GM23338 (cell line): Measurements from ENCODE around the gene AMTN. TPM values are rescaled to one million over a fixed set of nuclear protein-coding genes. Genes with fewer than 3 reads are reported as not detected.

Source experiments
- CREB1 ChIP-seq: fragments of 250-450 bp; sonication (Bioruptor Pico); IDR thresholded peaks from 2 replicates; pipeline ENCODE4 v1.5.0; 2020; ENCODE audit warnings: low read depth, mild to moderate bottlenecking, moderate library complexity
- ETS1 ChIP-seq: IDR thresholded peaks from 2 replicates; pipeline ENCODE4 v1.6.1; 2016; ENCODE audit warnings: antibody characterized with exemption
- EZH2 ChIP-seq: fragments of 200-600 bp; sonication (generic); IDR thresholded peaks from one replicate; pipeline ENCODE4 v1.8.0; 2017; ENCODE audit warnings: antibody characterized with exemption, mild to moderate bottlenecking, low read depth; ENCODE audit not compliant: unreplicated experiment
- EZH2phosphoT487 ChIP-seq: fragments of 200-600 bp; sonication (generic); IDR thresholded peaks from one replicate; pipeline ENCODE4 v1.8.1; 2018; ENCODE audit warnings: antibody characterized with exemption; ENCODE audit not compliant: unreplicated experiment
- JUNB ChIP-seq: IDR thresholded peaks from one replicate; pipeline ENCODE4 v1.6.1; 2016; ENCODE audit warnings: antibody characterized with exemption; ENCODE audit not compliant: unreplicated experiment
- NANOG ChIP-seq: IDR thresholded peaks from 2 replicates; pipeline ENCODE4 v1.6.1; 2016; ENCODE audit warnings: antibody characterized with exemption, borderline replicate concordance
- POLR2AphosphoS5 ChIP-seq: IDR thresholded peaks from 2 replicates; pipeline ENCODE4 v1.6.1; 2016; ENCODE audit warnings: antibody characterized with exemption, low read depth
- STAT1 ChIP-seq: IDR thresholded peaks from one replicate; pipeline ENCODE4 v1.6.1; 2016; ENCODE audit warnings: antibody characterized with exemption; ENCODE audit not compliant: unreplicated experiment
- ZNF114 ChIP-seq: fragments of 250-450 bp; sonication (Bioruptor Pico); IDR thresholded peaks from 2 replicates; pipeline ENCODE4 v1.5.0; 2020; ENCODE audit warnings: mild to moderate bottlenecking, moderate library complexity
- polyA plus RNA-seq: library from polyadenylated mRNA; unstranded; fragments of >200 nt; fragmentation: Nextera tagmentation; extraction: Ambion mirVana; gene quantifications from 2 replicates; pipeline ENCODE4 v1.2.1, GENCODE V29; 2016
- total RNA-seq: library from RNA; depleted of rRNA; stranded (reverse); fragments of >200 nt; shearing (Covaris generic); gene quantifications from 2 replicates; pipeline ENCODE4 v1.2.3, GENCODE V29; 2014
- TF ChIP-seq, protein P1 (sequence below): fragments of 250-450 bp; sonication (Bioruptor Pico); IDR thresholded peaks from 2 replicates; pipeline ENCODE4 v1.5.0; 2020; ENCODE audit warnings: mild to moderate bottlenecking, moderate library complexity
- TF ChIP-seq, protein P2 (sequence below): IDR thresholded peaks from one replicate; pipeline ENCODE4 v1.6.1; 2018; ENCODE audit warnings: antibody characterized with exemption; ENCODE audit not compliant: unreplicated experiment

Gene AMTN
- total and polyA plus RNA-seq, 2 experiments from 2014 or later, result not detected

DNA sequence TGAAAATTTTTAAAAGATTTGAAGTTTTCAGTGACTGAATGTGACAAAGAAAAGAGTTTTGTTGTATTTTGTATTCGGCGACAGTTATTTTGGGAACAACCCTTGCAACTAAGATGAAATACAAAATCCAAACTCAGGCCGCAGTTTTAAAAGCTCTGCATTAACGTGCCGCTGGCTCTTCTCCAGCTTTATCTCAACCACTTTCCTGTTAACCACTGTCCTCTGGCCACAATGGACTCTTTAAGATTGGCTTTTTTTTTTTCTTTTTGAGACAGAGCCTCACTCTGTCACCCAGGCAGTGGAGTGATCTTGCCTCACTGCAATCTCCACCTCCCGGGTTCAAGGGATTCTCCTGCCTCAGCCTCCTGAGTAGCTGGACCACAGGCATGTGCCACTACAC lies 22.1 kb upstream of the AMTN start (continued):
- TF ChIP-seq, protein P1, sequence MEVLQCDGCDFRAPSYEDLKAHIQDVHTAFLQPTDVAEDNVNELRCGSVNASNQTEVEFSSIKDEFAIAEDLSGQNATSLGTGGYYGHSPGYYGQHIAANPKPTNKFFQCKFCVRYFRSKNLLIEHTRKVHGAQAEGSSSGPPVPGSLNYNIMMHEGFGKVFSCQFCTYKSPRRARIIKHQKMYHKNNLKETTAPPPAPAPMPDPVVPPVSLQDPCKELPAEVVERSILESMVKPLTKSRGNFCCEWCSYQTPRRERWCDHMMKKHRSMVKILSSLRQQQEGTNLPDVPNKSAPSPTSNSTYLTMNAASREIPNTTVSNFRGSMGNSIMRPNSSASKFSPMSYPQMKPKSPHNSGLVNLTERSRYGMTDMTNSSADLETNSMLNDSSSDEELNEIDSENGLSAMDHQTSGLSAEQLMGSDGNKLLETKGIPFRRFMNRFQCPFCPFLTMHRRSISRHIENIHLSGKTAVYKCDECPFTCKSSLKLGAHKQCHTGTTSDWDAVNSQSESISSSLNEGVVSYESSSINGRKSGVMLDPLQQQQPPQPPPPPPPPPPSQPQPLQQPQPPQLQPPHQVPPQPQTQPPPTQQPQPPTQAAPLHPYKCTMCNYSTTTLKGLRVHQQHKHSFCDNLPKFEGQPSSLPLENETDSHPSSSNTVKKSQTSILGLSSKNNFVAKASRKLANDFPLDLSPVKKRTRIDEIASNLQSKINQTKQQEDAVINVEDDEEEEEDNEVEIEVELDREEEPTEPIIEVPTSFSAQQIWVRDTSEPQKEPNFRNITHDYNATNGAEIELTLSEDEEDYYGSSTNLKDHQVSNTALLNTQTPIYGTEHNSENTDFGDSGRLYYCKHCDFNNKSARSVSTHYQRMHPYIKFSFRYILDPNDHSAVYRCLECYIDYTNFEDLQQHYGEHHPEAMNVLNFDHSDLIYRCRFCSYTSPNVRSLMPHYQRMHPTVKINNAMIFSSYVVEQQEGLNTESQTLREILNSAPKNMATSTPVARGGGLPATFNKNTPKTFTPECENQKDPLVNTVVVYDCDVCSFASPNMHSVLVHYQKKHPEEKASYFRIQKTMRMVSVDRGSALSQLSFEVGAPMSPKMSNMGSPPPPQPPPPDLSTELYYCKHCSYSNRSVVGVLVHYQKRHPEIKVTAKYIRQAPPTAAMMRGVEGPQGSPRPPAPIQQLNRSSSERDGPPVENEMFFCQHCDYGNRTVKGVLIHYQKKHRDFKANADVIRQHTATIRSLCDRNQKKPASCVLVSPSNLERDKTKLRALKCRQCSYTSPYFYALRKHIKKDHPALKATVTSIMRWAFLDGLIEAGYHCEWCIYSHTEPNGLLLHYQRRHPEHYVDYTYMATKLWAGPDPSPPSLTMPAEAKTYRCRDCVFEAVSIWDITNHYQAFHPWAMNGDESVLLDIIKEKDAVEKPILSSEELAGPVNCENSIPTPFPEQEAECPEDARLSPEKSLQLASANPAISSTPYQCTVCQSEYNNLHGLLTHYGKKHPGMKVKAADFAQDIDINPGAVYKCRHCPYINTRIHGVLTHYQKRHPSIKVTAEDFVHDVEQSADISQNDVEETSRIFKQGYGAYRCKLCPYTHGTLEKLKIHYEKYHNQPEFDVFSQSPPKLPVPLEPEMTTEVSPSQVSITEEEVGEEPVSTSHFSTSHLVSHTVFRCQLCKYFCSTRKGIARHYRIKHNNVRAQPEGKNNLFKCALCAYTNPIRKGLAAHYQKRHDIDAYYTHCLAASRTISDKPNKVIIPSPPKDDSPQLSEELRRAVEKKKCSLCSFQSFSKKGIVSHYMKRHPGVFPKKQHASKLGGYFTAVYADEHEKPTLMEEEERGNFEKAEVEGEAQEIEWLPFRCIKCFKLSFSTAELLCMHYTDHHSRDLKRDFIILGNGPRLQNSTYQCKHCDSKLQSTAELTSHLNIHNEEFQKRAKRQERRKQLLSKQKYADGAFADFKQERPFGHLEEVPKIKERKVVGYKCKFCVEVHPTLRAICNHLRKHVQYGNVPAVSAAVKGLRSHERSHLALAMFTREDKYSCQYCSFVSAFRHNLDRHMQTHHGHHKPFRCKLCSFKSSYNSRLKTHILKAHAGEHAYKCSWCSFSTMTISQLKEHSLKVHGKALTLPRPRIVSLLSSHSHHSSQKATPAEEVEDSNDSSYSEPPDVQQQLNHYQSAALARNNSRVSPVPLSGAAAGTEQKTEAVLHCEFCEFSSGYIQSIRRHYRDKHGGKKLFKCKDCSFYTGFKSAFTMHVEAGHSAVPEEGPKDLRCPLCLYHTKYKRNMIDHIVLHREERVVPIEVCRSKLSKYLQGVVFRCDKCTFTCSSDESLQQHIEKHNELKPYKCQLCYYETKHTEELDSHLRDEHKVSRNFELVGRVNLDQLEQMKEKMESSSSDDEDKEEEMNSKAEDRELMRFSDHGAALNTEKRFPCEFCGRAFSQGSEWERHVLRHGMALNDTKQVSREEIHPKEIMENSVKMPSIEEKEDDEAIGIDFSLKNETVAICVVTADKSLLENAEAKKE, result no peak
- TF ChIP-seq ZNF114 (CRISPR knock-in tag) (no peak), POLR2AphosphoS5 (no peak), EZH2phosphoT487 (no peak), STAT1 (no peak), ETS1 (no peak), EZH2 (no peak), CREB1 (CRISPR knock-in tag) (no peak), NANOG (no peak), JUNB (no peak)
- TF ChIP-seq, protein P2, sequence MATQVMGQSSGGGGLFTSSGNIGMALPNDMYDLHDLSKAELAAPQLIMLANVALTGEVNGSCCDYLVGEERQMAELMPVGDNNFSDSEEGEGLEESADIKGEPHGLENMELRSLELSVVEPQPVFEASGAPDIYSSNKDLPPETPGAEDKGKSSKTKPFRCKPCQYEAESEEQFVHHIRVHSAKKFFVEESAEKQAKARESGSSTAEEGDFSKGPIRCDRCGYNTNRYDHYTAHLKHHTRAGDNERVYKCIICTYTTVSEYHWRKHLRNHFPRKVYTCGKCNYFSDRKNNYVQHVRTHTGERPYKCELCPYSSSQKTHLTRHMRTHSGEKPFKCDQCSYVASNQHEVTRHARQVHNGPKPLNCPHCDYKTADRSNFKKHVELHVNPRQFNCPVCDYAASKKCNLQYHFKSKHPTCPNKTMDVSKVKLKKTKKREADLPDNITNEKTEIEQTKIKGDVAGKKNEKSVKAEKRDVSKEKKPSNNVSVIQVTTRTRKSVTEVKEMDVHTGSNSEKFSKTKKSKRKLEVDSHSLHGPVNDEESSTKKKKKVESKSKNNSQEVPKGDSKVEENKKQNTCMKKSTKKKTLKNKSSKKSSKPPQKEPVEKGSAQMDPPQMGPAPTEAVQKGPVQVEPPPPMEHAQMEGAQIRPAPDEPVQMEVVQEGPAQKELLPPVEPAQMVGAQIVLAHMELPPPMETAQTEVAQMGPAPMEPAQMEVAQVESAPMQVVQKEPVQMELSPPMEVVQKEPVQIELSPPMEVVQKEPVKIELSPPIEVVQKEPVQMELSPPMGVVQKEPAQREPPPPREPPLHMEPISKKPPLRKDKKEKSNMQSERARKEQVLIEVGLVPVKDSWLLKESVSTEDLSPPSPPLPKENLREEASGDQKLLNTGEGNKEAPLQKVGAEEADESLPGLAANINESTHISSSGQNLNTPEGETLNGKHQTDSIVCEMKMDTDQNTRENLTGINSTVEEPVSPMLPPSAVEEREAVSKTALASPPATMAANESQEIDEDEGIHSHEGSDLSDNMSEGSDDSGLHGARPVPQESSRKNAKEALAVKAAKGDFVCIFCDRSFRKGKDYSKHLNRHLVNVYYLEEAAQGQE, result no peak
